ENCODE data around the gene NT5C3A.
A peak's percentile ranks its signal among the peaks of the same experiment; 100 is the strongest.
"Not testable (repeated sequence)": the region's sequence is repeated elsewhere in the genome, so short reads cannot be mapped to it uniquely, and the experiment has no call there.

The NT5C3A gene

DNA sequence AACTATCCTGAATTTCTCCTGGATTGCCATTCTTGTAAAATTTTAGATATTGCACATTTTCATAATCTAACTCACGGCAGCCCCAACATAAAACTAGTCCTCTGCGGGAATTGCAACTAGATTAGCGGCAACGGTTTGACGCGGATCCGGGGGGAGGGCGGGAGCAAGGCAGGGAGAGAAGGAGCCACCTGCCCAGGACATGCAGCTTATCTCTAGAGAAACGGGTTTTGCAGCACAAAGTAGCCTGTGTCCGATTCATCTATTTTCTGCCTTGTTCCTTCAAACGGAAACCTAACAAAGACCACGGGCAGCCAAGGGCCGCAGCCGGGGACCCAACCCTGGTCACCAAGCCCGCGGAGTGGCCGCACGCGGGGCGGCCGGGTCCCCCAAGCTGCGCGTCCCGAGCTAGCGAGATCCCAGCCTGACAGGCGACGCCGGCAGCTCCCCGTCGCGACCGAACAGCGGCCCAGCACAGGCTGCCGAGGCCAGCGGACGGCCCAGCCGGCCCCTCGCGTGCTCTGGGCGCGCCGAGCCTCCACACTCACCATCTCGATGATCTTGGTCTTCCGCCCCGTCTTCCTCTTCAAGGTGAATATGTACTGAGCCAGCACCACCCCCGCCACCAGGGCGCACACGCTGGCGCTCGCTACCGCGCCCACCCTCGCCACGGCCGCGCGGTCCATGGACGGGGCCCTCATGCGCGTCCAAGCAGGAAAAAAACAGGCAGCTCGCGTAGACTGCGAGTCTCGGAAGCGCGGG is at the start of gene NT5C3A:
NT5C3A (minus strand) TSS at position 754 of the 759 bp plus-strand sequence; CDS start at position 683, 71 bp downstream.
- peak; percentile 16 to 21 for DNase-seq (ENCODE audit: low read depth in 2 of 2)

DNA sequence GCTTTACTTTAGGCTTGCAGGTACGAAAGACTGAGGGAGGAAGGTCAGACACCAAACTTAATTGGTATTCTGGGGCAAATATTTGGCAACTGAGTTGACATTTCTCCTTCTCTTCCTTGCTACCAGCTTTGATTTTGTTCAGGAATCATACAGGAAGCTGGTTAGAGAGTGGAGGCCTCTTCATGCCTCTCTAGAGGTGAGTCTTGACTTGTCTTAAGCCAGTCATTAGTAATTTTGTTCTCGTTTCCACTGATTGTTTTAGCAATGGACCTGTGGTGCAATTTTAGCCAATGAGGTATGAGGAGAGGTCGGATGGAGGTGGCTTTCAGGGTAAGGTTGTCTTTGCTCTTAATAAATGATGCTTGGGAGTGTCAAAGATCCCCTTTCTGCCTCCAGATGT is 49.0 kb upstream of the NT5C3A start:
- DNase-seq (ENCODE audit: low read depth in 2 of 2), result no peak

DNA sequence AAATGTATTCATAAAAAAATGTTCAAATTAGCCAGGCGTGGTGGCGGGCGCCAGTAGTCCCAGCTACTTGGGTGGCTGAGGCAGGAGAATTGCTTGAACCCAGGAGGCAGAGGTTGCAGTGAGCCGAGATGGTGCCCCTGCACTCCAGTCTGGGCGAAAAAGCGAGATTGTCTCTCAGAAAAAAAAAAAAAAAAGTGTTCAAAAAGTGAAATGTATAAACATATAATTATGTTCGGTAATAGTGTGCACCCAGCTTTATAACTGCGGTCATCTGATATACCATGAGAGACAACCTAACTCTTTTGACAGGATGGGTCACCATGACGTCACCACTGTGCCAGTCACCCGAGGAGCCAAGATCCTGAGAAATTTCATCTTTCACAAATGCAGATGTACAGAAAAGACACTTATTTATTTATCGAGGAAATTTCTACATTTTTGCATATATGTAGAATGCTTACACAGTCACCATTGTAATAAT is 47.2 kb upstream of the NT5C3A start:
- no peak for DNase-seq (ENCODE audit: low read depth in 2 of 2)

DNA sequence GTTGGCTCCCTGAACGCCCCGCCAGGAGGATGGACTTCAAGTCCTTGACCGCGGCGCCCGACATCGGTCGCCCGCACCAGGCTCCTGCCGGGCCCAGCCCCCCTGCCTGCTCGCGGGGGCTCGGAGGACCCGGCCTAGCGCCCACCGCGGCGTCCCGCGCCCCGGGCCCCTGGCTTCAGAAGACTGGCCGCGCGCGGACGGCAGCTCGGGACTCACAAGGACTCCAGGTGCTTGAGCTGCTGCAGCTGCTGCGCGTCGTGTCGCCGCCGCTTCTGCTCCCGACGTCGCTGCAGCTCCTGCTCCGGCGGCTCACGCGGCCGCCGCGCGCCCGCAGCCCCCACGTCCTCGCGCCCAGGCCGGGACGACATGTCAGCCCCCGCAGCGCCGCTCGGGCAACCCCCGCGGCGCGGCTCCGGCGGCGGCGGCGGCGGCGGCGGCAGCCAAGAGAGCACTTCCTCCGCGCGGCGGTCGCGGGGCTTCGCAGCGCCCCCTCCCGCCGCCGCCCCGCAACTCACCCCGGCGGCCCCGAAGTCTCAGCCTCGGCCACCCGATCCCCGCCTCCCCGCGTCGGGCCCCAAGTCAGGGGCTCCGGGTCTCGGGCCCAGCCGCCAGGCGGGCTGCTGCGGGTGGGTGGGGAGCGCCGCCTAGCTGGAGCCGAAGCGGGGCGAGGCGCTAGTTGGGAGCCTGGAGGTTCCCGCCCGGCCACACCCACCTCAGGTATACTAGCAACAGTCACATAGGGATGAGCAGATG is 46.6 kb upstream of the NT5C3A start, which contains the start of gene RP9:
RP9 (minus strand) TSS at position 400 of the 753 bp plus-strand sequence; CDS start at position 368, 32 bp downstream.
- DNase-seq (ENCODE audit: low read depth in 2 of 2), result peak; percentile 62 to 70

DNA sequence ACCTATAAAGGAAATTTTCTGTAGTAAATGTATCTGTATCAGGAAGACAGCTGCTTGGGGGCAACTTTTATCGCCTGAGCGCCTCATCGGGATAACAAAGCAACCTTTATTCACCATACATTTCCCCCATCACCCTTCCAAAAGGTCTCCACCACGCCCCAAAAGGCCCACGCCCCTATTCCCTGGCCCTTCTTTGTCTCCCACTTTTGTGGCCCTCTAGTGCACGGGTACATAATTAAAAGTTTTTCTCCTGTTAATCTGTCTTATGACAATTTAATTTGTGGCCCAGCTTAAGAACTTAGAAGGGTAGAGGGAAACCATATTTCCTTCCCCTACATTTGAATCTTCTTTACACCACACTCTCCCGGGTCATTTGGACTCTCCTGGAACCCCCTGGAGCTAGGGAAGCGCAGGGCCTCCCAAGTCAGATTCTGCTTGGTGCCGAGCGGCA is 46.0 kb upstream of the NT5C3A start:
- no peak for DNase-seq (ENCODE audit: low read depth in 2 of 2)

DNA sequence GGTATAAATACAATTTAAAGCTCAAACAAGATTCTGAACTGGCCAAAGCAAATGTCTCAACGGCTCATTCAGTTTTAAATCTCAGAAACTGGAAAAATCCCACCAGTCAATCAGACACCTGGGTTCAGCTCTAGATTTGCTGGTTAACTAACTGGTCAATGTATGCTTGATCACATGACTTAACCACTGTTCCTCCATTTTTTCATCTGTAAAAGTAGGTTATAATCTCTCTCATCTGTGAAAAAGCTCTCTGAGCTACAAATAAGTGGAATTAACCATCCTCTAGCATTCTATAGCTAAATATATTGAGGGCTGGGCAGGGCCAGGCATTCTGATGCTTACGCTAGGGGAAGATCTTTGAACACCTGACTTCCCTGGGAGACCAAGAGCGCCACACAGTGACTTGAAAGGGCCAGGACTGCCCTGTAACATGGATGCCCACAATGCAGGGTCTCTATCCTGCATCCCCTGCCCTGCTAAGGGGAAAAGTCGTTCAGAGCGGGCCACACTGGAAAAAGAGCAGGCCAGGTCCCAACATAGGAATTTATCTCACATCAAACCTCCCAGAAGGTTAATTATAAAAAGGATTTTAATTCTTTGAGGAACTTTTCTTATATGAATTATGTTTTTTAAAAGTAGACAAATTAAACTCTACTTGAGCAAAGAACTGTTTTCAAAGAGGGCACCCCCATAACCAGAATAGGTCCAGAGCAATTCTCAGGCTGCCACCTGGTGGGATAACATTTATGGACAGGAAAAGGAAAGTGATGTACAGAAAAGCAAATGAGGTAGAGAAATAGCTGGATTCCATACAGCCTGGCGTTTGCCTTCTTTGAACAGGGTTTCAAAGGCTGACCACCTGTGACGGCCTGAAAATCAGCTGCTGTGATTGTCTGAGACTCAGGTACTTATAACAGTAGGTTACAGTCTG is 44.8 kb upstream of the NT5C3A start:
- no peak for DNase-seq (ENCODE audit: low read depth in 2 of 2)

DNA sequence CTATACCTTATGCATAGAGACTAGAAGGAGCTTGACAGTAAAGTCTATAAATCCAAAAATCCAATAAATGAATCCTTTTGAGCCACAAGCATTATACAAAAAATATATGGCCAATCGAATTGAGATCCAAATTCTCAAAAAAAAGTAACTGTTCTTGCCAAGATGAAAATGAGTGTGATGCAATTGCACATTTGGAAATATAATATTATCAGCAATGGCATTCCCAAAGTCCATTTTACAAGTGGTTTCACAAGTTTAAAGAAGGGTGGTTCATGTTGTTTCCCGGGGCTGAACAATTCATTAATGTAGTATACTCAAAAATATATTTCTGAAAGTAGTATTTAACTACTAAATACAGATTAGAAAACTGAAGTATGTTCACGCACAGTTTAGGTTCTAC is 39.3 kb upstream of the NT5C3A start:
- DNase-seq (ENCODE audit: low read depth in 2 of 2), result no peak

DNA sequence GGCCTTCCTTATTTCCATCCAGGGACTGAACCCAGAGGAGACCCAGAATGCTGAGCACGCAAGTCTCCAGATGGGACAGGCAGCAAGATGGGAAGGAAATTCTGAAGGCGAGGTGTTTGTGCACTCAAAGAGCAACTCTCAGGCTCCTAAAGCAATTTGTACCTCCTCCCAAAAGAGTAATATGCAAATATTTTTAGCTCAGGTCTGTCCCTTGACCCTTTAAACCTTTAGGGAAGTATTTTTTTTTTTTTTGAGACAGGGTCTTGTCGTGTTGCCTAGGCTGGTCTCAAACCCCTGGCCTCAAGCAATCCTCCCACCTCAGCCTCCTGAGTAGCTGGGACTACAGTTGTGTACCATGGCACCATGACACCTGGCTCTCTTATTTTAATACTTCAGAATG is 38.2 kb upstream of the NT5C3A start:
- no peak for DNase-seq (ENCODE audit: low read depth in 2 of 2)

DNA sequence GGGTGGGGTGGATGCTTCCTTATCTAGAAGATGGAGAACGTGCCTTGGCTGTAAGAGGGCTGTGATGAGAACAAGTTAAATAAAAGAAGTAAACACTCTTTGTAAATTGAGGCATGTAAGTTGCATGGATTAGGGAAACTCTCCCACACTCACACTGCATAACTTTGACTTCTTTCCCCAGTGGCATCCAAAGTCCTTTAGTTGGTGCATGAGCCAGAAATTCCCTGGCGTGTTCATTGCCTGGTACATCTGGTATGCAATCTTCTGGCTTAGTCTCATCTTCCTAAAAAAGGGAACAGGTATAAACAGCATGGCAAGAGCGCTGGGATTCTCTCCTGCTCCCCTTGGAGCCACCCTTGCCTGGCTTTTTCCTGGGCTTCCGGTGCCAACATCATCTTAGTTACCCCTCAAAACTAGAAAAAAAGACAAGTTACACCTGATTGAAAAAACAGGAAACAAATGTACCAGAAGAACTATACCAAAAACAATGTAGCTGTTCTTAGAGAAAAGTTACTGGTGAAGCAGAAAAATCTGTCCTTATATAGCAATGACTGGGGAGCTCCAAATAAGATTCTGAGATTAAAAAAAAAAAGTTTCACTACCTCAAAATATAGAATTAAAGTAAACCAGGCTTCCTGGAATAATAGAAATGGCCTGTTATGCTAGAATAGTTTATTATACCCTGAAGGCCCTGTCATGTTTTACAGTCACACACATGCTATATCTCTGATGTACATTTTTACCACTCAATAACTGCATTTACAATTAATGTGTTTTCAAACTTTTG is 36.8 kb upstream of the NT5C3A start:
- DNase-seq (ENCODE audit: low read depth in 2 of 2), result no peak

DNA sequence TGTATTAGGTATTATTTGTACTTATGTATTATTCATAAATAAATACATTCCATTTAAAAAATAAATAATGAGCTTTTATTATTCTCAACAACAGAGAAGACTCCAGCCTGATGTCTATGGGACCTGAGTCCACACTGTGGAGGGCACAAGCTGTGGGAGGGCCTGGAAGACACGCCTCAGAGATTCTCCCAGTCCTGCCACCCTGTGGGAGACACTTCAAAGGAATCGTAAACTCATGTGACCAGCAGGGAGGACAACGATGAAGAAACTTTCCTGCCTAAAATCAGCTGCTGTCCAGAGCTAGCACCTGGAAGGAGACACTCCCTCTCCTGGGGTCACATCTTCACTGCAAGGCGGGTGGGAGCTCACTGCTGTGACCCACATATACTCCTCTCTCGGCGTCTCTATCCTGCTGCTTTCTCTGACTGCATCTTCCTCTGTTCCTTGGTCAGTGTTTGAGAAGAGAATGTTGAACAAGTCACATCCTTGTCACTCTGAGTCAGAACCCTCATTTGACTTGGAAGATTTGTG is 32.2 kb upstream of the NT5C3A start:
- DNase-seq (ENCODE audit: low read depth in 2 of 2), result not testable (repeated sequence)

DNA sequence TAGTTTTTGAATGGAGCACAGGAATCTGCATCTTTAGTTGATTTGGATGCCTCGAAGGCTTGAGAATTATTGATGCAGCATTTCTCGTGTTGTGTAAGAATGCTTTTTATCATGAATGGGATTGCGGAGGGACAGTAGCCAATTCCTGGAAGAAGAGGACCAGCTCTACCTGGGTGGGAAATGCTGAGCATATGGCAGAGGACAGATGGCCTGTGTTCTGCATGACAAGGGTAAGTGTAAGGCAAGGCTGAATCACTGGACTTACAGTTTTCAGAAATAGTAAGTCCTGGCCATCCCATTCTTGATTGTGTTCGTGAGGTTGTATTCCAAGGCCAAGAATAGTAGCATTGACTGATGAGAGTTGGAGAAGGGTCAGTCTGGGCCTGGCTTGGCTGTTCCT is 30.7 kb upstream of the NT5C3A start:
- DNase-seq (ENCODE audit: low read depth in 2 of 2), result no peak

DNA sequence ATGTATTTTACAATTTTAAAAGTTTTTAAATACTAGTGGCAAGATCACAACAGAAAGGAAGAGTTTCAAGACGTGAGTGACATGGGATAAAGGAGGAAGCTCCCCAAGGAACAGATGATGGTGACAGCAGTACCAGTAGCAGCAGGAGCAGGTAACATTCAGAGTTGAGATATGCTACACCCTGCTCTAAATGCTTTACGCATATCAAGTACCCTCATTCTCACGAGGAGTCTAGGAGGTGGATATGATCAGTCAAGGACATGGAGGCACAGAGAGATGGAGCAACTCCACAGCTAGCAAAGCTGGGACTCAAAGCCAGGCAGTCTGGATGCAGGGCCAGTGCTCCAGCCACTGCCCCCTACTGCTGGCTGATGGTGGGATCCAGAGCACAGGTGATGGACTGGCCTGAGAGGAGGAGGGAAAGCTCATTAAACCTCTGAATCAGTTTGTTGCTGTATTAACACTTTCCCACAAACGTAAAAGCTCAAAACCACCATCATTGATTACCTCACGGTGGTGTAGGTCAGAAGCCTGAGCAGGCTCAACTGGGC is 29.1 kb upstream of the NT5C3A start:
- DNase-seq (ENCODE audit: low read depth in 2 of 2), result no peak

DNA sequence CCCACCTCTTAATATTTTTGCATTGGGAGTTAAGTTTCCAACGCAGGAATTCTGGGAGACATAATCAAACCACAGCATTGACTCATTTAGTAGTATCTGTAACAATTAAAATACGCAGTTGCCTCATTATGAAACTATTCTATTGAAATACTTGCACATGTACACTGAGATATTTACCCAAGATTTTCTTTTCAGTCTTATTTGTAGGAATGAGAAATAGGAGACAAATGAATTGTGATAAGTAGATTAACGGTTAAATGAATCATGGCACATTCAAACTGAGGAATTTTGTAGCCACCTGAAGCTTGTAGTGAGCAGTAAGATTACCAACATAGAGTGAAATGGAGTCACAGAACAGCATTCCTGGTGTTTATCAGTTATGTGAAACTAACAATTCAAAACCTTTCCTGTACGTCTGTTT is 28.5 kb upstream of the NT5C3A start:
- DNase-seq (ENCODE audit: low read depth in 2 of 2), result no peak

DNA sequence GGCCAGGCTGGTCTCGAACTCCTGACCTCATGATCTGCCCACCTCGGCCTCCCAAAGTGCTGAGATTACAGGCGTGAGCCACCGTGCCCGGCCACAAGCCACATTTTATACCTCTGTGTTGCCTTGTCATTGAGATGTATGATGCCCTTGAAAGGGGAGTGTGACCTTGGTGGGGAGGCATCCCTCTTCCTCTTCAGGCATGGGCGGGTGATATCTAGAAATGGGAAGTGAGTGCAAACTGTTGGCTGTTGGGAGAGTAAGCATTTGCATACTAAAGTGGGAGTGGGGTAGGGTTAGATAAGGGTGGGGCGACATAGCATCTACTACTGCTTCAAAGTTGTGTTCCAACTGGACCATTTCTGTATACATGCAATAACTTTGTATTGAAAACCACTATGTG is 26.6 kb upstream of the NT5C3A start:
- no peak for DNase-seq (ENCODE audit: low read depth in 2 of 2)

DNA sequence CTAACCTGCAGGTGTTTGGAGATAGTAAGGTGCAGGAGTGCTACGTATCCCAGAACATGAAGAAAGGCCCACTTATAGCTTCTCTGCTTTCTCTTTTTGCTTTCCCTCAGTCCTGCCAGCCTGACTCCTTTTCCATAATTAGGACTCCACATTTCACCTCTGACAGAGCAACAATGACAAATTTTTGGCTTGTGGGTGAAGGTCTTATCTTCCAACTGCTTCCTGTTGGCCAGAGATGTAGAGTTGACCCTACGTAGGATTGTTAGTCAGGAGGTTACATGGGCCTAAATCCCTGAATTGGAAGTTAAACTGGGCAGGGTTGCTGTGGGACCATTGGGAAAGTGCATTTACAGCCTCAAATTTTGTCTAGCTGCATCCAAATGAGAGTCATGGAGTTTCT is 25.3 kb upstream of the NT5C3A start:
- DNase-seq (ENCODE audit: low read depth in 2 of 2), result no peak

DNA sequence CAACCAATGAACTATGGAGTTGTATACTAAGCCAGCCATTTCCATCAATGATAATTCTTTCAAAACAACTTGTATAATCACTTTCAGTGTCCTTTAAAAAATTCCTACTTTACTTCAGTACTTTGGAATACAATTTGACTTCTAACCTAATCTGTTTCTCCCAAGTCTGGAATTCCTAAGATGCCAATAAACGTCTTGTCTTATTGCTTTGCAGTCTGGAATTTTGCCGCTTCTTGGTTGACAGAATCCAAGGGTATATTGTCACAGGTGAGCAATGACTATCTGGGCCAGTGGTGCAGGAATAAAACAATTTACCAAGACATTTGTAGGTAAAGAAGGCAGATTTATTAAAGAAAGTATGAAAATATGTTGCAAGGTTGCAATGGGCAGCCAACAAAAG is 24.8 kb upstream of the NT5C3A start:
- DNase-seq (ENCODE audit: low read depth in 2 of 2), result no peak

DNA sequence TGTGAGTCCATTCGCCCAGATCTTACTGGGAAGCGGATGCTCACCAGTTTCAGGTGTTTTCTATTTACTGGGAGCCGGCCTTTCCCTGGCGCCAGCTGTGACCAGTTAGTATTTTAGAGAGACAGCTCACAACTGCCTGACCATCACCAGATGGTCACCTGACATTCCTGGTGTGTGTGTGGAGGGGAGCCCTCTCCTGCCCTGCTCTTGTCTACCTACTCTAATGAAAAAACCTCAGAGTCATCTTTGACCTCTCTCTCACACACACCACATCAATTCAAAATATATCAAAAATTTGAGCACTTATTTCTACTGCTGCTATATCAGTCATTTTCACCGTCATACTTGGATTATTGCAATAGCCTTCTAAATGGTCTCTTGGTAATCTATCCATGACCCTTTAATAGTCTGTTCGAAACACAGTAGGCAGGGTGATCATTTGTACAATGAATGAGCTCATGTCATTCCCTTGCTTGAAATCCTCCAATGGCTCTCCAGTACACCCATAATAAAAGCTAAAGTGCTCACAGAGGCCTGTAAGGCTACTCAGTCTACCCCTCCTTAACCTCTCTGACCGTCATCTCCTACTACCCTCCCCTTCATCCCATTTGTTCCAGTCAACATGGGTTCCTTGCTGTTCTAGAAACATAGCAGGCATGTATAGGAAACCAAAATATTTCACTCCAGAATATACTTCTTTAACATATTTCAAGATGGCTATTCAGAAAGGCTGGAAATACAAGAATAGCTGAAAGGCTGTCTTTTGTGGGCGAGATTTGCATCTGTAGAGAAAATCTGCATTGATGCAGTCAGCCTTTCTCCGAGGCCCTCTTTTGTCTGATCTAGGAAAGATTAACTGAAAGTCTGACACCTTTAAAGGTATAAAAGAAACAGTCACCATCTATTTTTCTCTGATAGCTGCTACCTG is 17.5 kb upstream of the NT5C3A start:
- DNase-seq (ENCODE audit: low read depth in 2 of 2), result no peak

DNA sequence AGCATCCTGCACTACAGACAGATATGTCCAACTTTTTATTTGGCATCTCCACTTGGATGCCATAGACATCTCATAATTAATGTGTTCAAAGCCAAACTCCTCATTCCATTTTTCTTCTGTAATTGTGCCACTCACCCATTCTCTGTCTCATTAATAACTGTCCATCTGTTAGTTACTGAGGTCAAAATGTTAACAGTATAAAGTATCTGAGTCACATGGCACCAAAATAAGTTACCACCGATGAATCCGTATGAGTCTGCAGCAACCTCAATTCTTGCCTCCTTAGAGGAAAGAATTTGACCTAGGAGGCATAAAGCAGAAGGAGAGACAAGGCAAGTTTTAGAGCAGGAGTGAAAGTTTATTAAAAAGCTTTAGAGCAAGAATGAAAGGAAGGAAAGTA is 16.5 kb upstream of the NT5C3A start:
- no peak for DNase-seq (ENCODE audit: low read depth in 2 of 2)

DNA sequence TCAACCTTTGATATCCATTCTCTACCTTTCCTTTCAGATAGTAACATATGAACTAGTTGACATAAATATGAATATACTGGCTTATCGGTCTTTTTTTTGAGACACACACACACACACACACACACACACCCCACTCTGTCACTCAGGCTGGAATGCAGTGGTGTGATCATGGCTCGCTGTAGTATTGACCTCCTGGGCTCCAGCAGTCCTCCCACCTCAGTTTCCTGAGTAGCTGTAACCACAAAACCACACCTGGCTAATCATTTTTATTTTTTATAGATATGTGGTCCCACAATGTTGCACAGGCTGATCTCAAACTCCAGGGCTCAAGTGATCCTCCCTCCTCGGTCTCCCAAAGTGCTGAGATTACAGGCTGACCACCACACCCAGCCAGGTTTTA is 14.2 kb upstream of the NT5C3A start:
- no peak for DNase-seq (ENCODE audit: low read depth in 2 of 2)

Data from stimulated activated CD4-positive, alpha-beta T cell treated with anti-CD3 and anti-CD28 coated beads, Interleukin-4, amount 100 ng/mL, for 48 hours (primary cell).